ENCODE data around the gene CSF2. TPM values are rescaled to one million over a fixed set of nuclear protein-coding genes. Genes with fewer than 3 reads are reported as not detected.

The CSF2 gene
- total and polyA plus RNA-seq, 2 of the 13 experiments (the other 11 are each of a cell fraction or from before 2014, with no cell fraction given): not detected

DNA sequence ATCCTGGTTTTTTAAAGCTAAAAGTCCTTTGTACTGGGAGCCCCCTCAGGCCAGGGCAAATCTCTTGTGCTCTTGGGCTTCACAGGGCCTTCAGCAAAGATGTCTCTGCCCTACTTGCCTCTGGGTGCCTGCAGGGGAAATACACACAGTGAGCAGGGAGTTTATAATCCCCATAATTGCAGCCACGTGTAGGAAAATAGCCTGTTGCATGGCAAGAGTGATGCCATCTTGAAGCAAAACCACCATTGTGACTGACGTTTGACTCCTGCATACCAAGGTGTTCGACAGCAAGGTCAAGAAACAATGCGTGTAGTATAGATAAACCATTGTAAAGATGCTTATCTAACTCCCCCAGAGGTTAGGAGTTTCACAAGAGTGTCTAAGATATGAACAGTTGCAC is 24.5 kb upstream of the CSF2 start (continued):
- TF ChIP-seq, protein P1, sequence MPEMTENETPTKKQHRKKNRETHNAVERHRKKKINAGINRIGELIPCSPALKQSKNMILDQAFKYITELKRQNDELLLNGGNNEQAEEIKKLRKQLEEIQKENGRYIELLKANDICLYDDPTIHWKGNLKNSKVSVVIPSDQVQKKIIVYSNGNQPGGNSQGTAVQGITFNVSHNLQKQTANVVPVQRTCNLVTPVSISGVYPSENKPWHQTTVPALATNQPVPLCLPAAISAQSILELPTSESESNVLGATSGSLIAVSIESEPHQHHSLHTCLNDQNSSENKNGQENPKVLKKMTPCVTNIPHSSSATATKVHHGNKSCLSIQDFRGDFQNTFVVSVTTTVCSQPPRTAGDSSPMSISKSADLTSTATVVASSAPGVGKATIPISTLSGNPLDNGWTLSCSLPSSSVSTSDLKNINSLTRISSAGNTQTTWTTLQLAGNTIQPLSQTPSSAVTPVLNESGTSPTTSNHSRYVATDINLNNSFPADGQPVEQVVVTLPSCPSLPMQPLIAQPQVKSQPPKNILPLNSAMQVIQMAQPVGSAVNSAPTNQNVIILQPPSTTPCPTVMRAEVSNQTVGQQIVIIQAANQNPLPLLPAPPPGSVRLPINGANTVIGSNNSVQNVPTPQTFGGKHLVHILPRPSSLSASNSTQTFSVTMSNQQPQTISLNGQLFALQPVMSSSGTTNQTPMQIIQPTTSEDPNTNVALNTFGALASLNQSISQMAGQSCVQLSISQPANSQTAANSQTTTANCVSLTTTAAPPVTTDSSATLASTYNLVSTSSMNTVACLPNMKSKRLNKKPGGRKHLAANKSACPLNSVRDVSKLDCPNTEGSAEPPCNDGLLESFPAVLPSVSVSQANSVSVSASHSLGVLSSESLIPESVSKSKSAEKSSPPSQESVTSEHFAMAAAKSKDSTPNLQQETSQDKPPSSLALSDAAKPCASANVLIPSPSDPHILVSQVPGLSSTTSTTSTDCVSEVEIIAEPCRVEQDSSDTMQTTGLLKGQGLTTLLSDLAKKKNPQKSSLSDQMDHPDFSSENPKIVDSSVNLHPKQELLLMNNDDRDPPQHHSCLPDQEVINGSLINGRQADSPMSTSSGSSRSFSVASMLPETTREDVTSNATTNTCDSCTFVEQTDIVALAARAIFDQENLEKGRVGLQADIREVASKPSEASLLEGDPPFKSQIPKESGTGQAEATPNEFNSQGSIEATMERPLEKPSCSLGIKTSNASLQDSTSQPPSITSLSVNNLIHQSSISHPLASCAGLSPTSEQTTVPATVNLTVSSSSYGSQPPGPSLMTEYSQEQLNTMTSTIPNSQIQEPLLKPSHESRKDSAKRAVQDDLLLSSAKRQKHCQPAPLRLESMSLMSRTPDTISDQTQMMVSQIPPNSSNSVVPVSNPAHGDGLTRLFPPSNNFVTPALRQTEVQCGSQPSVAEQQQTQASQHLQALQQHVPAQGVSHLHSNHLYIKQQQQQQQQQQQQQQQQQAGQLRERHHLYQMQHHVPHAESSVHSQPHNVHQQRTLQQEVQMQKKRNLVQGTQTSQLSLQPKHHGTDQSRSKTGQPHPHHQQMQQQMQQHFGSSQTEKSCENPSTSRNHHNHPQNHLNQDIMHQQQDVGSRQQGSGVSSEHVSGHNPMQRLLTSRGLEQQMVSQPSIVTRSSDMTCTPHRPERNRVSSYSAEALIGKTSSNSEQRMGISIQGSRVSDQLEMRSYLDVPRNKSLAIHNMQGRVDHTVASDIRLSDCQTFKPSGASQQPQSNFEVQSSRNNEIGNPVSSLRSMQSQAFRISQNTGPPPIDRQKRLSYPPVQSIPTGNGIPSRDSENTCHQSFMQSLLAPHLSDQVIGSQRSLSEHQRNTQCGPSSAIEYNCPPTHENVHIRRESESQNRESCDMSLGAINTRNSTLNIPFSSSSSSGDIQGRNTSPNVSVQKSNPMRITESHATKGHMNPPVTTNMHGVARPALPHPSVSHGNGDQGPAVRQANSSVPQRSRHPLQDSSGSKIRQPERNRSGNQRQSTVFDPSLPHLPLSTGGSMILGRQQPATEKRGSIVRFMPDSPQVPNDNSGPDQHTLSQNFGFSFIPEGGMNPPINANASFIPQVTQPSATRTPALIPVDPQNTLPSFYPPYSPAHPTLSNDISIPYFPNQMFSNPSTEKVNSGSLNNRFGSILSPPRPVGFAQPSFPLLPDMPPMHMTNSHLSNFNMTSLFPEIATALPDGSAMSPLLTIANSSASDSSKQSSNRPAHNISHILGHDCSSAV (CRISPR knock-in tag; IDR thresholded peaks at IDR 0.05; ENCODE audit: borderline replicate concordance): no peak
- no peak for TF ChIP-seq ZNF30 (CRISPR knock-in tag; IDR thresholded peaks at IDR 0.05)
- no peak for TF ChIP-seq CENPT (CRISPR knock-in tag; IDR thresholded peaks at IDR 0.05; ENCODE audit: low read depth)
- no peak for TF ChIP-seq RNF2 (conservative IDR thresholded peaks at IDR 0.05; ENCODE audit: low read depth)
- TF ChIP-seq ZNF768 (CRISPR knock-in tag; IDR thresholded peaks at IDR 0.05): no peak

DNA sequence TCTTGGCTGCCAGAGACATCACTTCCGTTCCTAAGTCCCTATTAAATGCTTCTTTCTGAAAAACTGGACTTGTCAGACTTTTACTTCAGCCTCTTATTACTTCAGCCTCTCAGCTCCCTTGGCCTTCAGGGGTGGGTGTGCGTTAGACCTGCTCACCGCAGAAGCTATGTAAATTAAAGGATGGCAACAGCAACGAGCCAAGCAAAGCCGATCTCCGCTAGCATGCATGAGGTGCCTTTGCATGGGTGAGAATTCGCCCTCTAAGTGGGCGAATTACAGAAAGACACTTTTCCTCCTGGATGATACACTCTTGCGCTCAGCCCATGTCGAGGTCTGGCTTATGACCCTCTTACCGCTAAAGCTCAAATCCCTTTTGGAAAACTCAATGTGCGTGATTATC is 24.0 kb upstream of the CSF2 start:
- DNase-seq (ENCODE audit: low spot score): no peak
- H3K4me2 ChIP-seq (ENCODE audit: low read depth, low read length): no peak overlapping the region
- 53% methylated on average over 12 of the region's 12 CpGs for WGBS (ENCODE audit: low lambda C conversion rate)
- in situ Hi-C loops (cut with HindIII; ENCODE audit: extremely low pct_ligation_motif_present, low pct_unique_long_range_greater_than_20kb): no loop called here
- TF ChIP-seq ZFAT (CRISPR knock-in tag; conservative IDR thresholded peaks at IDR 0.05): no peak
- no peak for TF ChIP-seq MYC (CRISPR knock-in tag; IDR thresholded peaks at IDR 0.05; ENCODE audit: borderline replicate concordance)
- no peak for TF ChIP-seq DPF2 (CRISPR knock-in tag; IDR thresholded peaks at IDR 0.05; ENCODE audit: borderline replicate concordance, low read depth)
- no peak for TF ChIP-seq GATAD1 (CRISPR knock-in tag; IDR thresholded peaks at IDR 0.05)
- no peak for TF ChIP-seq SMC3 (IDR thresholded peaks at IDR 0.05; ENCODE audit: low read length)
- TF ChIP-seq, protein P2, sequence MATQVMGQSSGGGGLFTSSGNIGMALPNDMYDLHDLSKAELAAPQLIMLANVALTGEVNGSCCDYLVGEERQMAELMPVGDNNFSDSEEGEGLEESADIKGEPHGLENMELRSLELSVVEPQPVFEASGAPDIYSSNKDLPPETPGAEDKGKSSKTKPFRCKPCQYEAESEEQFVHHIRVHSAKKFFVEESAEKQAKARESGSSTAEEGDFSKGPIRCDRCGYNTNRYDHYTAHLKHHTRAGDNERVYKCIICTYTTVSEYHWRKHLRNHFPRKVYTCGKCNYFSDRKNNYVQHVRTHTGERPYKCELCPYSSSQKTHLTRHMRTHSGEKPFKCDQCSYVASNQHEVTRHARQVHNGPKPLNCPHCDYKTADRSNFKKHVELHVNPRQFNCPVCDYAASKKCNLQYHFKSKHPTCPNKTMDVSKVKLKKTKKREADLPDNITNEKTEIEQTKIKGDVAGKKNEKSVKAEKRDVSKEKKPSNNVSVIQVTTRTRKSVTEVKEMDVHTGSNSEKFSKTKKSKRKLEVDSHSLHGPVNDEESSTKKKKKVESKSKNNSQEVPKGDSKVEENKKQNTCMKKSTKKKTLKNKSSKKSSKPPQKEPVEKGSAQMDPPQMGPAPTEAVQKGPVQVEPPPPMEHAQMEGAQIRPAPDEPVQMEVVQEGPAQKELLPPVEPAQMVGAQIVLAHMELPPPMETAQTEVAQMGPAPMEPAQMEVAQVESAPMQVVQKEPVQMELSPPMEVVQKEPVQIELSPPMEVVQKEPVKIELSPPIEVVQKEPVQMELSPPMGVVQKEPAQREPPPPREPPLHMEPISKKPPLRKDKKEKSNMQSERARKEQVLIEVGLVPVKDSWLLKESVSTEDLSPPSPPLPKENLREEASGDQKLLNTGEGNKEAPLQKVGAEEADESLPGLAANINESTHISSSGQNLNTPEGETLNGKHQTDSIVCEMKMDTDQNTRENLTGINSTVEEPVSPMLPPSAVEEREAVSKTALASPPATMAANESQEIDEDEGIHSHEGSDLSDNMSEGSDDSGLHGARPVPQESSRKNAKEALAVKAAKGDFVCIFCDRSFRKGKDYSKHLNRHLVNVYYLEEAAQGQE (IDR thresholded peaks at IDR 0.05; ENCODE audit: borderline replicate concordance in 1 of 2, low read depth in 1 of 2, low read length in 2 of 2): no peak
- no peak for TF ChIP-seq ZFP36L2 (CRISPR knock-in tag; IDR thresholded peaks at IDR 0.05)
- H3K27ac ChIP-seq (ENCODE audit: extremely low read length, insufficient read depth, low read length): no peak overlapping the region
- POLR2A ChIA-PET: no interaction called here
- intact Hi-C loops (cut with micrococcal nuclease; ENCODE audit: unreplicated experiment): no loop called here
- no peaks in the 10 kb centered on the region for H3K9me3 ChIP-seq (ENCODE audit: low read length)
- no peak for FAIRE-seq
- H4K20me1 ChIP-seq (ENCODE audit: insufficient read depth, low read length): no peaks in the 10 kb centered on the region
- no TSS peak for BruUV-seq (replicated peaks)
- H3K9ac ChIP-seq (ENCODE audit: insufficient read depth, low read depth, low read length): no peak overlapping the region
- no peak for ATAC-seq
- no peaks in the 10 kb centered on the region for H3K79me2 ChIP-seq (ENCODE audit: insufficient read depth, low read length)
- CTCF ChIA-PET (ENCODE audit: low intra/inter-chr PET ratio, low total read pairs): no interaction called here
- H3K27me3 ChIP-seq (ENCODE audit: control insufficient read depth in 1 of 2, insufficient read depth in 2 of 2, low read length in 2 of 2): peaks cover 1 to 28% of the 10 kb centered on the region in 2 experiments; a peak in 3 of 5 replicates
- H2AFZ ChIP-seq (ENCODE audit: low read length): no peak overlapping the region
- H3K36me3 ChIP-seq (replicated peaks in 1 of 2; ENCODE audit: control insufficient read depth in 1 of 2, insufficient read depth in 2 of 2, low read length in 2 of 2): no peaks in the 10 kb centered on the region
- no peaks in the 10 kb centered on the region for H3K4me1 ChIP-seq (ENCODE audit: insufficient read depth, low read length)
- no peak overlapping the region for H3K4me3 ChIP-seq (replicated peaks in 1 of 3; ENCODE audit: insufficient read depth in 1 of 3, low read depth in 2 of 3, low read length in 3 of 3)
